Measurements from ENCODE around the gene PPIL4.

DNA sequence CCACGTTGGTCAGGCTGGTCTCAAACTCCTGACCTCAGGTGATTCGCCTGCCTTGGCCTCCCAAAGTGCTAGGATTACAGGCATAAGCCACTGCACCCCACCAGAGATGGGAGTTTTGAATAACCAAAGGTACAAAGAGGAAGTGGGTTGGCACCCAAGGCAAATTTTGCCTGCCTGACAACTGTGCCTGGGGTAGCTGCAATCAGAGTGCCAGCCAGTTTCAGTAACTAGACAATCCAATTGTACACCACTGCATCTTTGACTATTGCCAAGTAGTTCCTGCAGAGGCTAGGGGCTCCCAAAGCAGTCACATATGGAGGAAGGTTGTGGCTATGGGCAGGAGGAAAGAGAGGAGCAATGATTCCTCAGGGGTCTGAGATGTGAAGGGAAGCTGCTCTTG, 77.7 kb downstream of the PPIL4 start:
- TF ChIP-seq CTCF (IDR thresholded peaks at IDR 0.05) (no peak), POLR2A (IDR thresholded peaks at IDR 0.05) (no peak)

All from heart left ventricle (tissue), 13 donors.